IPS DF 4.7 (cell line): ENCODE data around the gene WAS.
"Not testable (repeated sequence)": the region's sequence is repeated elsewhere in the genome, so short reads cannot be mapped to it uniquely, and the experiment has no call there.

ENCODE experiments used
- DNase-seq: peaks from one replicate; pipeline ENCODE4 v3.0.0-alpha.2; 2013; ENCODE audit warnings: low spot score; ENCODE audit errors: extremely low read depth

Gene WAS

DNA sequence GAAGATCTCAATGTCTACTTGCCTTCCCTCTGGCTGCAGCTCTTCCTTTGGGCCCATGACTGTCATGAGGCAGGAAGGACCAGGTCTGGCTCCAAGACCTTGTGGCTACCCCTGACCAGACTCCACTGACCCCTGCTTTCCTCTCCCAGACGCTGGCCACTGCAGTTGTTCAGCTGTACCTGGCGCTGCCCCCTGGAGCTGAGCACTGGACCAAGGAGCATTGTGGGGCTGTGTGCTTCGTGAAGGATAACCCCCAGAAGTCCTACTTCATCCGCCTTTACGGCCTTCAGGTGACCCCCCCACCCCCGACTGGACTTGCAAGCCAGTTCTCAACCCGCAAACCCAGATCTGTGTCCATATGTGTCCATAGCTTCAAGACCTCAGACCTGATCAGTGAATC, 535 bp downstream of the WAS start:
- DNase-seq, result no peak

- DNase-seq, result no peak
Measured at GRCh38 chrX:48685416-48685815, 1.8 kb downstream of the WAS start.

DNA sequence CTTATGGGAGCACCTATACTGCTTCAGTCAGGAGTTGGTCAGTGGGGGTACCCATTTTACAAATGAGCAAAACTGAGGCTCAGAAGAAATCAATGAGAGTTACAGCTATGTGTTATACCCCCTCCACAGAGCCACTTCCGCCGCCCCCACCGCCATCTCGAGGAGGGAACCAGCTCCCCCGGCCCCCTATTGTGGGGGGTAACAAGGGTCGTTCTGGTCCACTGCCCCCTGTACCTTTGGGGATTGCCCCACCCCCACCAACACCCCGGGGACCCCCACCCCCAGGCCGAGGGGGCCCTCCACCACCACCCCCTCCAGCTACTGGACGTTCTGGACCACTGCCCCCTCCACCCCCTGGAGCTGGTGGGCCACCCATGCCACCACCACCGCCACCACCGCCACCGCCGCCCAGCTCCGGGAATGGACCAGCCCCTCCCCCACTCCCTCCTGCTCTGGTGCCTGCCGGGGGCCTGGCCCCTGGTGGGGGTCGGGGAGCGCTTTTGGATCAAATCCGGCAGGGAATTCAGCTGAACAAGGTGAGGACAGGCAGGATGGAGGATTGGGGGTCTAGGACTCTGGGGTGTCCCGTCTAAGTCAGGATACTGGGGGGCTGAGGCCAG, 5.0 kb downstream of the WAS start:
- DNase-seq, result no peak

DNA sequence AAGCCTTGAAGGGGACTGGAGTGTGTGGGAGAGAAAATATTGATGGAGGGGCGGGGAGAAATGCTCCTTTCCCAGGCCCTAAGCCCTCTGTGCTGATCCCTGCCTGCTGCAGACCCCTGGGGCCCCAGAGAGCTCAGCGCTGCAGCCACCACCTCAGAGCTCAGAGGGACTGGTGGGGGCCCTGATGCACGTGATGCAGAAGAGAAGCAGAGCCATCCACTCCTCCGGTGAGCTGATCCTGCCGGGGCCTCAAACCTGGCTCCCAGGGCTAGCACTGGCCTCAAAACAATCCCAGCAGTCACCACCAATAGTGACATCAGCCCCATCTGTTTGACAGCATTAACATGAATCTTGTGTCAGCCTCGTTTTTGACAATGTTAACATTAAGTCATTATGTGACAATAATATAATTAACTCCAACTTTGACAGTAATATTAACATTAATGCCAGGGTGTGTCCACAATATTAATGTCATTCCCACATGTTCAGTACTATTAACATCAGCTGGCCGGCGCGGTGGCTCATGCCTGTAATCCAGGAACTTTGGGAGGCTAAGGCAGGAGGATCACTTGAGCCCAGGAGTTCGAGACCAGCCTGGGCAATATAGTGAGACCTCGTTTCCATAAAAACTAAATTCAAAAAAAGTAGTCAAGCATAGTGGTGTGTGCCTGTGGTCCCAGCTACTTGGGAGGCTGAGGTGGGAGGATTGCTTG, 5.8 kb downstream of the WAS start:
- no peak for DNase-seq

DNA sequence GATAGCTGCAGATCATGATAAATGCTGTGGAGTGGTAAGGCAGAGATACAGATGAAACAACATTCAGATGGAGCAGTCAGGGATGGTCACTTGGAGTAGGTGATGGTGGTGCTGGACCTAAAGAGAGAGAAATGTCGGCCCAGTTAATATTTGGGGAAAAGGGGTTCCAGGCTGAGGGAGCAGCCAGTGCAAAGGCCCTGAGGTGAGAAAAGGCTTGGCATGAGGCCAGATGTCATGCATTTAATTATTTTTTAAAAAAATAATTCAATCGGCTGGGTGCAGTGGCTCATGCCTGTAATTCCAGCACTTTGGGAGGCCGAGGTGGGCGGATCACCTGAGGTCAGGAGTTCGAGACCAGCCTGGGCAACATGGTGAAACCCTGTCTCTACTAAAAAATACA, 8.1 kb downstream of the WAS start:
- not testable (repeated sequence) for DNase-seq

DNA sequence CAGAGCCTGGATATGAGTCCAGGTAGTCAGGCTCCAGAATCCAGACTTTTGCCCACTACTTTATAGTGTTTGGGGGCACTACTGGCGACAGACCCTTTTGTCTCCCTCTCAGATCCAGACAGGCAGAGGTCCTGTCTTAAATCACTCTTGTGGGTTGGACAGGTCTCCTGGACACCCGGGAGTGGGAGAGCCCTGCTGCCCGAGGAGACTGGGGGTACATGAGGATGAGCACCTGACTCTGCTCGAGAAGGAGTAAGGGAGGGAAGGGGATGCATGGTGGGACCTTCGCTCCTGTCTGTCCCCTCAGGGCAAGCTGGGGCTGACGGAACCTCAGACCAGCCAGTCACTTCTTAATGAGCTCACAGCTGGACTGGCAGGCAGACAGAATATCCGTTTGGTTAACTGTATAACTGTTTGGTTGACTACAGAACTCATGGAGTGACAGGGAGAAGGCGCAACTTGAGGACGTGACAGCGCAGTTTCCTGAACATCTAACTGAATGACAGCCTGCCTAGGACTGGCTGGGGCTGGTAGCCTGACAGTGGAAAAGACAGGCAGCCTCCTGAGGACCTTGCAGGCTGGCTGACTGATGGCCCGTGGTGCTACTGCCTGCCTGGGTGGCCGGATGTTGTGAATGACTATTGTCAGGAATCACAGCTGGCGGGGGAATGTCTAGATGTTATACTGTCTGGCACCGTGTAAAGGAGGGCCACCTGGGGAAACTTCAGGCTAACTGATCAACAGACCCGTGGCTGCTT, 11.4 kb downstream of the WAS start:
- DNase-seq, result no peak

- DNase-seq, result no peak
Measured at GRCh38 chrX:48695534-48695896, 11.9 kb downstream of the WAS start.

DNA sequence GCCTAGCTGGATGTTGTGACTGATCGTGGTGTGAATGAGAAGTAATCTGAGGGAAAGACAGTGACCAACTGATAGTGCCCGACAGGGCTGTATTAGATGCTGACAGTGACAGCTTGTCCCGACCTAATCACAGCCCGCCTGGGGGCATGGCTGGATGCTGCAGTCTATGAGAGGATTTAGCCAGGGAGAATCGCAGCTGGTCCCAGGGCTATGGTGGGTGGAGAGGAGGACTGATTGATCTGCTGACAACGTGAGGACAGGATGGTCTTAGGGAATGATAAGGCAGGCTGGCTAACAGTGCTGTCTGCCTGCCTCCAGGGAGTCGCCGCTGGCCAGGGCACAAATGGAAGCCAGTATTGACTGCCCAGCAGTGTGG, 12.3 kb downstream of the WAS start:
- no peak for DNase-seq

DNA sequence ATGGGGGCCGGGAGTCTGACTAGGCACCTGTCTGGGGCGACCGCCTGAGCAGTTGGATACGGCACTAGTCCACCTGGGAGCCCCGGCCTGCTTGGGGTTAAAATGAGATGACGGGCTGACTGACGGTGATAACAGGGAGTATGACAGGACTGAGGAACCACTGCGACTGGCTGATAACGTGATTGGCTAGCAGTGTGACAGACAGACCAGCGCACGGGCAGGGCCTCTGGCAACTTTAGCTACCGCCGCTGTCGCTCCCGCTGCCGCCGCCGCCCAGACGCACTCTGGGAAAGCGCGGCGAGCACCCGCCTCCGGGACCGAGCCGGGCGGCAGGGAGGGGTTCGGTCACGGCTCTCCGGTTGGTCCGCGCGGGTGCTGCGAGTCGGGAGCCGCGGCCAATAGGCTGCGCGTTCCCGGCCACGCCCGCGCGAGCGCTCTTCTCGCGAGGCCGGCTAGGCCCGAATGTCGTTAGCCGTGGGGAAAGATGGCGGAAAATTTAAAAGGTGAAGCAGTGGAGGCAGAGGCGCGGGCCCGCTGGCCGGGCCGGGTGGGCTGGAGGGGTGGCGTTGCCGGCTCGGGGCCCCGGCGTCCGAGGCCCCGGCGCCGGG, 12.8 kb downstream of the WAS start, which contains the start of gene SUV39H1:
TSS of gene SUV39H1 (plus strand) at position 434 of the 608 bp plus-strand sequence. CDS start at position 485, 51 bp downstream.
- DNase-seq, result no peak

GRCh38 chrX:48696909-48697727, 13.5 kb downstream of the WAS start:
- no peak for DNase-seq

- no peak for DNase-seq
Measured at GRCh38 chrX:48698306-48698705, 14.7 kb downstream of the WAS start.

DNA sequence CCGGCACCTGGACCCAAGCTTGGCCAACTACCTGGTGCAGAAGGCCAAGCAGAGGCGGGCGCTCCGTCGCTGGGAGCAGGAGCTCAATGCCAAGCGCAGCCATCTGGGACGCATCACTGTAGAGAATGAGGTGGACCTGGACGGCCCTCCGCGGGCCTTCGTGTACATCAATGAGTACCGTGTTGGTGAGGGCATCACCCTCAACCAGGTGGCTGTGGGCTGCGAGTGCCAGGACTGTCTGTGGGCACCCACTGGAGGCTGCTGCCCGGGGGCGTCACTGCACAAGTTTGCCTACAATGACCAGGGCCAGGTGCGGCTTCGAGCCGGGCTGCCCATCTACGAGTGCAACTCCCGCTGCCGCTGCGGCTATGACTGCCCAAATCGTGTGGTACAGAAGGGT, 16.6 kb downstream of the WAS start:
- no peak for DNase-seq

DNA sequence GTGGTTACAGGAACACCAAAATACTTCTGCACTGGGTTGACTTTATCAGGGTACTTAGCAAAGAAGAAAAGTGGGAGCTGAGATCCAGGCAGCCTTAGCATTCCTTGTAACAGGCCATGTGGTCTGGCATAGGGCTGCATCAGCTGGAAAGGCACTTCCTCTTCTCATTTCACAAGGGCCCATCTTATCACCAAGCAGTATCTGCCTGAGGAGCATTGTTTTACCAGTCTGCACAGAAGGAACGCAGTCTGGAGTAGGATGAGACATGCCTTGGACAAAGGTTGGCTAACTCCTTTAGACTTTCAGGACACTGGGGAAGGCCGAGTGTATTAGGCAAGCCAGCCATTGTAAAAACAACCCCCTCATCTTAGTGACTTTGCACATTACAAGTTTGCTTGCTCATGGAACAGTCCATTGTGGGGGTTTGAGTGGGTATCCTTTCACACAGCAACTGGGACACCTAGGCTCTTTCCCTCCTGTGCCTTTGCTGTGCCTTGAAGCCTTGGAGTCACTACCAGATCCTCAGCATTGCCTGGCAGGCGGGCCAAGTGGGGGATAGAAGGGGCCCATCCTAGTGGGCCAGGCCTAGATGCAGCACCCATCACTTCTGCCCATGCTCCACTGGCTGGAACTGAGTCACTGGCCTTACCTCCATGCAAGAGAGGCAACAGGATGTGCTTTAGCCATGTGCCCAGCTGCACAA, 17.5 kb downstream of the WAS start:
- DNase-seq, result no peak

DNA sequence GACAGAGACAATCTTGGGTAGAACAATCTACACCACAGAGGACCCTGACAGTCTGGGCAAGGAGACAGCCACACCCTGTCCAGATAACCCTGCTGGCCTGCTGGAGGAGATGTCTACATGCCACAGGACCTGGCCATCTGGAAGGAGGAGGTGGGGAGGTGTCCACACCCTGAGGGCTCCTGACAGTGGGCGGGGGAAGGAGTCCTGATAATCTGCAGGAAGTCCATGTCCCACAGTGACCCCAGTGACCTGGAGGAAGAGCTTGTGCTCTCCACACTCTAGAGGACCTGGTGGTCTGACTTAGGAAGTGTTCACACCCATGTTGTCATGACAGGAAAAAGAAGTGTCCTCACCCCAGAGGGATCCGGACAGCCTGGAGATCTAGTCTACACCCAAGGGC, 18.4 kb downstream of the WAS start:
- DNase-seq, result no peak

- no peak for DNase-seq
Measured at GRCh38 chrX:48702716-48703115, 19.1 kb downstream of the WAS start.

- DNase-seq, result no peak
Measured at GRCh38 chrX:48703228-48703627, 19.6 kb downstream of the WAS start.

DNA sequence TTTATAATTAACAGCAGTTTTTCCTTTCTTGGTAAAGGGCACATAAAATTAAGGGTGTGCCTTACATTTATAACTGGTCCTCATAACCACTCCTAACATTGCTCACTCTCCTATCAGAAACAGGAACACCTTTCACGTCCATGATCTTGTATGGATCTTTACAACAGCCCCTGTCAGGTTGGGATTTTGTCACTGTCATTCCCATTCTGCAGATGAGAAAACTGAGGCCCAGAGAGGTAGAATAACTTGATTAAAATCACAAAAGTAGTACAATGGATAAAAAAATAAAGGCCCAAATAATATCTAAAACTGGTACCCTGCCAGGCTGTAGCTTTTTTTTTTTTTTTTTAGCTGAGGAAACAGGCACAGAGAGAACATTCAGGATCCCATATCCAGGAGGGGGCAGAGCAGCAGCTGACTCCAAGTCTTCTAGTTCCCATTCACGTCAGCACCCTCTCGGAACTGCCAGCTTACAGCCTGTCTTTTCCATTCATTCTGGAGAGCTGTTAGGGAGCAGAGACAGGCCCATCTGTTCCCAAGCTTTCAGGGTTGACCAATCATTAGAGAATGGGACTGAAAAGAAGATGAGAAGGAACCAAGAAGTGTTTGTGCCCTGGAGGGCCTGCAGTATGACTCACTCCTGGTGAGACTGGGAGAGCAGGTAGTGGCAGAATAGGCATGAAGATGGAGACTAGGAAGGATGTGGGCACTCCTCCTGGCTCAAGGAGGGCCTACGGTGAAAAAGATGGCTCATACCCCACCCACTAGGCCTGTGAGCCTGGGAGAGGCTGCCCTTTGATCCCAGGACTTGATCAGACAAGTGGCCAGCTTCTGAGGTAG, 20.3 kb downstream of the WAS start:
- DNase-seq, result no peak

DNA sequence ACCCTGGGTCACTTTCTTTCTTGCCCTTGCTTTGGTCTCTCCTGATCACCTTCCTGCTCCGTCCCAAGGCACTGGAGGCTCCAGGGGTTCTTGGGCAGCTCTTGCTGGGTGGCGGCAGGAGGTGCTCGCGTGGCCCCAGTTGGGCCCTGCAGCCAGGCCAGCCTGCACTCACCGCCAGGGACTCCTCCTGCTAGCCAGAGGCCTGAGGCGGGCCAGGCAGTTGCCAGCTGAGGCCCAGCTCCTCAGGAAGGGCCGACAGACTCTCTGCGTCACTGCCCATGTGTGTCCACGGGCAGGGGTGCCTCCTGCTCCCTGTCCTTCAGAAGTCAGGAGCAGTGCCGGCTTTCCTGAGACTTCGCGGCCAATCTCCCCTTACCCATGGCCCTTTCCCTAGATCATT, 22.3 kb downstream of the WAS start:
- no peak for DNase-seq

DNA sequence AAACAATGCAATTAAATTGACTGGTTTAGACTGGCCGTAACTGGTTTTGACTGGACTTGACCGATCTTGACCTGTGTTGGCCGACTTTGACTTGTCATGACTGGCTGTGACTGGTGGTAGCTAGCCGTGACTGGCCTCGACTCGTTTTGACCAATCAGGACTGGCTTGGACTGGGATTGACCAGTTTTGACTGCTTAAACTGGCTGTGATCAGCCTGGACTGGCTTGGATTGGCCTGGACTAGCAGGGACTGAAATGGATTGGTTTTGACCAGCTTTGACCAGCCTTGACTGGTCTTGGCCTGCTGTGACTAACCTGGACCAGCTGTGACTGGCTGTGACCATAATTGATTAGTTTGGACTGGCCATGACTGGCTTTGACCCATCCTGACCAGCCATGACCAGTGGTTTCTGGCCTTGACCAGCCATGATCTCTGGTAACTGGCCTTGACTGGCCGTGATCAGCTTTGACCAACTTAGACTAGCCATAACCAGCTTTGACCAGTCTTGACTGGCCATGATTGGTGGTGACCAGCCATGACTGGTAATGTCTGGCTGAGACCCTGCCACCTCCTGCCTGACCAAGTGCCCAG, 26.0 kb downstream of the WAS start:
- no peak for DNase-seq
